BLaER1 (cell line): ENCODE results near the gene PLXNA4.

Experiments
- H3K27ac ChIP-seq: shearing (Covaris generic); formaldehyde crosslinking; 2 replicates; pipeline ENCODE4 v1.8.1; 2022
- H3K27me3 ChIP-seq: shearing (Covaris generic); formaldehyde crosslinking; 2 replicates; pipeline ENCODE4 v1.8.1; 2022
- H3K36me3 ChIP-seq: shearing (Covaris generic); formaldehyde crosslinking; 2 replicates; pipeline ENCODE4 v1.8.1; 2022
- H3K4me1 ChIP-seq: shearing (Covaris generic); formaldehyde crosslinking; 2 replicates; pipeline ENCODE4 v1.8.1; 2022
- H3K4me2 ChIP-seq: shearing (Covaris generic); formaldehyde crosslinking; 2 replicates; pipeline ENCODE4 v1.8.1; 2022
- H3K4me3 ChIP-seq: shearing (Covaris generic); formaldehyde crosslinking; 2 replicates; pipeline ENCODE4 v1.8.1; 2022
- H3K9ac ChIP-seq: shearing (Covaris generic); formaldehyde crosslinking; 2 replicates; pipeline ENCODE4 v1.8.1; 2022
- H3K9me3 ChIP-seq: shearing (Covaris generic); formaldehyde crosslinking; 2 replicates; pipeline ENCODE4 v1.8.1; 2022
- H4K20me1 ChIP-seq: shearing (Covaris generic); formaldehyde crosslinking; 2 replicates; pipeline ENCODE4 v1.8.1; 2022
- Cebpa-rat ChIP-seq: shearing (Covaris generic); IDR thresholded peaks from 2 replicates; pipeline ENCODE4 v1.8.1; 2022

Gene PLXNA4

DNA sequence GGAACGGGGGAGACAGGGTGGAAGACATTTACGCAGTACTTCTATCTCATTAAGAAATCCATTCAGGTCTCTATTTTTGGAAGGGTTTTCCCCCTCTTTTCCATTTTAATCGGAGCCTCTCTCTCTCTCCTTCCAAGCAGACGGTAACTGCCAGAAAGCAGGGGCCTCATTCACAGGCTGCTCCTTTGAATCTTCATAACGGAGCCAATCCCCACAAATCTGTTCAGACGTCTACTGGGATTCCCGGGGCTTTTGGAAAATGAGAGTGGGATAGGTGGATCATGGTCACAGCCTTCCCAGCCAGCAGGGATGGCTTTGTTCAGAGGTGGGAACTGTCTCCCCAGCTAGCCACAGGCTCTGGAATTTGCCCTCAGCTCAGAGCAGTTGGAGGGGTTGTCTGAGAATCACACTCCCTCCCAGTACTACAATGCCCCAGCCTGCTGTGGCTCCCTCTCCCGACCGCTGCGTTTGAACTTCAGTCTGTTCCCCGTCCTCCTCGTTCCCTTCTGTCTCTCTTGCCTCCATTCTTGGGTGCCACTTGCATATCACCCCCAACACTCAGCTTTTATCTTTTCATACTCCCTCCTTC, 413.6 kb downstream of the PLXNA4 start:
- no peak for TF ChIP-seq Cebpa-rat
- Histone ChIP-seq H3K27me3 (no peaks in the 10 kb centered on the region), H3K9me3 (no peaks in the 10 kb centered on the region), H3K4me1 (no peaks in the 10 kb centered on the region), H3K27ac (no peak overlapping the region), H3K36me3 (no peaks in the 10 kb centered on the region), H3K9ac (no peak overlapping the region), H3K4me3 (no peak overlapping the region), H4K20me1 (no peaks in the 10 kb centered on the region), H3K4me2 (no peak overlapping the region)

DNA sequence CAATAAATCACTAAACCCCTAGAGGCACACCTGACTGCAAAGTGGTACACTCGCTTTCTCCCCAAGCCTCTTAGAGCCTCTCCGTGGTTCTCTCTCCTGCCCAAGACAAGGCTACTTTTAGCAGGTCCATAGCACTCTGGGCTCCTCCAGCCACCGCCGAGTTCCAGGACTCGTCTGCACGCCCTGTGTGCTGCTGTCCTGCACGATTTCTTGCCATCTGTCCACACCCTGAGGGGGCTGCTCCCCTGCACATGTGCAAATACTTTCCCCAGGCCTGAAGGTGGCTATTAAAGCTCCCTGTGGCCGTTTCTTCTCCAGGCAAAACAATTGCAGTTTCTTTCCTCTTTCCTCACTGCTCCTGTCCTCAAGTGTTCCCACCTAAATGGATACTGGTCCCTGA, 414.3 kb downstream of the PLXNA4 start:
- Histone ChIP-seq H3K4me2 (no peak overlapping the region), H3K4me1 (no peaks in the 10 kb centered on the region), H3K9ac (no peak overlapping the region), H3K4me3 (no peak overlapping the region), H4K20me1 (no peaks in the 10 kb centered on the region), H3K27me3 (no peaks in the 10 kb centered on the region), H3K27ac (no peak overlapping the region), H3K9me3 (no peaks in the 10 kb centered on the region), H3K36me3 (no peaks in the 10 kb centered on the region)
- TF ChIP-seq Cebpa-rat = no peak

DNA sequence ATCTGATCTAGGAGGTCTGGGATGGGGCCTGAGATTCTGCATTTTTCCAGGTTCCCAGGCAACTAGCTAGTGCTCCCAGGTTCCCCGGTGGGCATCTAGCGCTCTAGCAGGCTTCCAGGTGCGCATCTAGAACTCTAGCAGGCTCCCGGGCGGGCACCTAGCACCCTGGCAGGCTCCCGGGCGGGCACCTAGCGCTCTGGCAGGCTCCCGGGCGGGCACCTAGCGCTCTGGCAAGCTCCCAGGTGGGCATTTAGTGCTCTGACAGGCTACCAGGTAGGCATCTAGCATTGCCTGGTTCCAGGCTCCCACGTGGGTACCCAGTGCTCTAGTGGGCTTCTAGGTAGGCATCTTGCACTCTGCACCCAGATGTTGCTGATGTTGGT, 414.7 kb downstream of the PLXNA4 start:
- Histone ChIP-seq H3K4me1 (no peaks in the 10 kb centered on the region), H3K4me3 (no peak overlapping the region), H3K9me3 (no peaks in the 10 kb centered on the region), H3K27ac (no peak overlapping the region), H3K27me3 (no peaks in the 10 kb centered on the region), H4K20me1 (no peaks in the 10 kb centered on the region), H3K36me3 (no peaks in the 10 kb centered on the region), H3K9ac (no peak overlapping the region), H3K4me2 (no peak overlapping the region)
- TF ChIP-seq Cebpa-rat = no peak

DNA sequence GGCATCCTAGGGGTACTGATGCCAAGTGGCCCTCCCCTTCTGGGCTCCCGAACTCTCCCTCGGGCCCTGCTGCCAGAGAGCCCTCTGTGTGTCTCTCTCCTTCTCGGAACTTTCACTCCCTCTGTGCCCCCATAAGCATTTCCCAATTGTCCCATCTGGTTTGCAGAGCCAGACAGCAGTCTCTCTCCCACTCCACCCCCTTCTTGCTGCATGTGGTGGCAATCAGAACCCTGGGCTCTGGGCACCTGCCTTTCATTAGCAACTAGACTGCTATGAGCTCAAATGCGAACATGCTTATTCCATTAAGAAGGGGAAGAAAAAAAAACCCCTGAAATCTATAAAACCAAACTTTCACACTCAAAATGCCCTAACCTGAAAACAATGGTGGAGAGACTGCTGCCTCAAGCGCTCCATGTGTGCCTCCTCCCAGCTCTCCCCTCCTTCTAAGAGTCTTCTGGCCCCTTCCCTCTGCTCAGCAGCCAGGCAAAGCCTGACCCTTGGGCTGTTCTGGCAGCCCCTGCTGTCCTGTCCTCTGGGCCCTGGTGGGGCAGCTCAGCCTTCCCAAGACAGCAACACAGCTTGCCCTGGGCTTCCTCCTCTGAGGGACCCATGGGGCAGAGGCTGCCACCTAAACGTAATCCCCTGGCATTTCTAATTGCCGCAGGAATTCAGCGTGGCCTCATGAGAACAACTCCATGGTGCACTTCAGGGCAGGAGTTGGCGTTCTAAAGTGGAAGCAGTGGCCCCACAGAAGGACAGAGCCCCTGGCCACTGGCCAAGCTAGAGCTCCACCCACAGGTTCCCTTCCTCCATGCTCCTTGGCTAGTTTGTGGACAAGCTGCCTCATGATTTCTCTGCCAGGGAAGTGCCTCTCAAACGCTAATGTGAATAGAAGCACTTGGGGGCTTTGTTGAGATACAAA, 415.4 kb downstream of the PLXNA4 start:
- no peaks in the 10 kb centered on the region for H3K4me1 ChIP-seq
- H3K27ac ChIP-seq = no peak overlapping the region
- no peaks in the 10 kb centered on the region for H3K27me3 ChIP-seq
- no peak for TF ChIP-seq Cebpa-rat
- no peak overlapping the region for H3K4me3 ChIP-seq
- H3K36me3 ChIP-seq = no peaks in the 10 kb centered on the region
- no peak overlapping the region for H3K9ac ChIP-seq
- H4K20me1 ChIP-seq = no peaks in the 10 kb centered on the region
- H3K4me2 ChIP-seq = no peak overlapping the region
- no peaks in the 10 kb centered on the region for H3K9me3 ChIP-seq

DNA sequence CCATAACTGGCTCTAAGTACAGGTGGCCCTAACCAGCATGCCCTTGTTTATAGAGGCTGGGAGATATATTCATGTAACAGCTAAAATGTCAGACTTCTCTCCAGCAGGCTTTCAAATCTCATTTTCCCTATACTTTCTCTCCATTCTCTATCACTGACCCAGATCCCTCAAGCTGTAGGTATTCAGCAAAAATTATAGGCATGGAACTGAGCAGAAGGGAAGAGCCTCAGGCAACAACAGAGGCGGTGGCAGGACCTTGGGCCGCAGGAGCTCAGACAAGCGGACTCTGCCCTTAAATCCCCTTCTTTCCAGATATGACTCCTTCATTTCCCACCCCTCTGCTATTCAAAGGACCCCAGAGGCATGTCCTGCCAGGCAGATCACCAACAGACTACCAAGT, 417.4 kb downstream of the PLXNA4 start:
- H3K27ac ChIP-seq = no peak overlapping the region

DNA sequence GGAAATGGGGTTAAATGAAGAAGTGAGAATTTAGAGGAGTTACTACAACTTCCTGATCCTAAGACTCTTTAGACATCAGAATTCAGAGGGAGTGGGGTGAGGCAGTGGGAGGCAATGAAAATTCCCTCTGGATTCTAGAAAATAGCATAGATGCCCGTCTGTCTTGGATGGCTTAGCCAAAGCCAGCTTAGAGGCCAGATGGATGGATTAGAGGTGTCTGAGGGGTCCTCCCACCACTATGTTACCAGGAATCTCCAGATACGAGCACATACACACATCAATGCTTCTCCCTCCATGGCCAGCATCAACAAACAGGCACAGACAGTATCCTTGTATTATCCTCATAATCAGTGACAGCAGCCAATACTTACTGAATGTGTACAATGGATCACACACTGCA, 418.1 kb downstream of the PLXNA4 start:
- no peaks in the 10 kb centered on the region for H3K36me3 ChIP-seq
- H3K27me3 ChIP-seq = no peaks in the 10 kb centered on the region
- no peaks in the 10 kb centered on the region for H3K9me3 ChIP-seq
- H3K4me3 ChIP-seq = no peak overlapping the region
- H3K4me1 ChIP-seq = no peaks in the 10 kb centered on the region
- no peak for TF ChIP-seq Cebpa-rat
- no peak overlapping the region for H3K4me2 ChIP-seq
- no peaks in the 10 kb centered on the region for H4K20me1 ChIP-seq
- H3K9ac ChIP-seq = no peak overlapping the region
- H3K27ac ChIP-seq = no peak overlapping the region

More for the DNA sequence above, 417.4 kb downstream of the PLXNA4 start:
- H3K4me1 ChIP-seq = no peaks in the 10 kb centered on the region
- no peak overlapping the region for H3K4me3 ChIP-seq
- H3K9ac ChIP-seq = no peak overlapping the region
- no peak overlapping the region for H3K4me2 ChIP-seq
- H4K20me1 ChIP-seq = no peaks in the 10 kb centered on the region
- no peaks in the 10 kb centered on the region for H3K9me3 ChIP-seq
- no peak for TF ChIP-seq Cebpa-rat
- no peaks in the 10 kb centered on the region for H3K36me3 ChIP-seq
- no peaks in the 10 kb centered on the region for H3K27me3 ChIP-seq

DNA sequence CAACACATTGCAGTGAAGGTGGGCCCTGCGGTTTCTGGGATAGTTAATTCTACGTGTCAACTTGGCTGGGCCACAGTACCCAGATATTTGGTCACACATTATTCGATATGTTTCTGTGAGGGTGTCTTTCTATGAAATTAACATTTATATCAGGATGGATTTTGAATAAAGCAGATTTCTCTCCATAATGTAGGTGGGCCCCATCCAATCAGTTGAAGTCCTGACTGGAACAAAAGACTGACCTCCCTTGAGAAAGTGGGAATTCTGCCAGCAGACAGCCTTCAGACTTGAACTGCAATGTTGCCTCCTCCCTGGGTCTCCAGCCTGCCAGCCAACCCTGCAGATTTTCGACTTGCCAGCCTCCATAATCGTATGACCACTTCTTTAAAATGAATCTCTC, 420.6 kb downstream of the PLXNA4 start:
- no peak overlapping the region for H3K4me2 ChIP-seq
- H4K20me1 ChIP-seq = no peaks in the 10 kb centered on the region
- H3K36me3 ChIP-seq = no peaks in the 10 kb centered on the region
- no peak overlapping the region for H3K27ac ChIP-seq
- TF ChIP-seq Cebpa-rat = no peak
- no peaks in the 10 kb centered on the region for H3K9me3 ChIP-seq
- no peak overlapping the region for H3K9ac ChIP-seq
- H3K27me3 ChIP-seq = no peaks in the 10 kb centered on the region
- H3K4me1 ChIP-seq = no peaks in the 10 kb centered on the region
- no peak overlapping the region for H3K4me3 ChIP-seq

DNA sequence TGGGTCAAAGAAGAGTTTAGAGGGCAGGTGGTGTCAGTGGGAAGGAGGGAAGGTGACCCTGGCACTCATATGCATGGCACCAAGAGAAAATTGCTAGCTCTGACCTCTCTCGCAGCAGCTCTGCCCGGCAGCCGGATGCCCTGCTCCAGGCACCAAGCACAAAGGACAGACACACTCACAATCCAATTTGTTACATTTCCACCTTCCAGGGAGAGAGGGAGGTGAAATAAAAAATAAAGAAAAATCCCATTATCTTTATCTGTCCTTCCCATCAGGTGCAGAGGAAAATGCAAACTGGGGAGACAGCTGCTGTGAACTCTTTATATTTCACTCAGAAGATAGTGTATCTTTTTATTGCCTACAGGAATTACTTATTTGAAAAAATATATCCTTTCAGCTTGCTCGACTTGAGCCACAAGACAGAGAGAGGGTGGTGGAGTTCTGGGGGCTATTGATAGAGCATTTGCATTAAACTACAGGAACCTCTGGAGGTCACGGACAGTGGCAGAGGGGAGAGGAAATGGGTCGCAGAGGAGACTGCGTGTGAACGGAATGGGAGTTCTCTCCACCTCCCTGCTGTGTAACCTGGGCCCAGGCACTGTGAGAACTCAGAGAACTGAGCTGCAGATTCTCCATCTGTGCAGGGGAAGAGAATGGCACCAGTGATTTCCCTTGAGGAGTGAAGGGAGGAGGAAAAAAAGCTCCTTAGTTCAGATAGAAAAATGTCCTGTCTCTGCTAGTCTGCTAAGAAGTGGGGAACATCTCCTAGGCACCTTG, 421.4 kb downstream of the PLXNA4 start:
- H3K9ac ChIP-seq = no peak overlapping the region
- H3K36me3 ChIP-seq = no peaks in the 10 kb centered on the region
- H3K27me3 ChIP-seq = no peaks in the 10 kb centered on the region
- TF ChIP-seq Cebpa-rat = no peak
- H3K4me1 ChIP-seq = peaks cover 5% of the 10 kb centered on the region
- no peak overlapping the region for H3K4me3 ChIP-seq
- H3K9me3 ChIP-seq = no peaks in the 10 kb centered on the region
- no peak overlapping the region for H3K4me2 ChIP-seq
- no peaks in the 10 kb centered on the region for H4K20me1 ChIP-seq
- no peak overlapping the region for H3K27ac ChIP-seq

DNA sequence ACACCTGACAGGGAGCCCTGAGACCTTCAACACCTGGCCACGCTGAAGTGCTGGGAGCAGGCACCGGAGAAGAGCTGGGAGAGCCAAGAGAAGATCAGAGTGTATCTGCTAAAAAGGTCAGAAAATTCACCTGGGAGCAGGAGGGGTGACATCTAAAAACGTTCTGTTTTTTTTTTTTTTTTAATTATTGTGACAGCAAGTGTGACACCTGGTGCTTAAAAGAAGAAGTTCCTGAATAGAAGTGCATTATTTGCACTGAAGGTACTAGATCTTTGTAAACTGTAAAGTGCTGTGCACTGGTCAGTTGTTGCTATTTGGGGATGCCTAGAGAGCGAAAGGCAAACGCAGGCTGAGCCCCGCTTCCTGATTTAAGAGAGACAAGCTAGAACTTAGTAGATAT, 422.0 kb downstream of the PLXNA4 start:
- Histone ChIP-seq H3K27me3 (no peaks in the 10 kb centered on the region), H3K4me2 (no peak overlapping the region), H3K4me3 (no peak overlapping the region), H3K4me1 (peaks cover 10% of the 10 kb centered on the region), H3K9me3 (no peaks in the 10 kb centered on the region), H3K27ac (no peak overlapping the region), H3K9ac (no peak overlapping the region), H3K36me3 (no peaks in the 10 kb centered on the region), H4K20me1 (no peaks in the 10 kb centered on the region)
- no peak for TF ChIP-seq Cebpa-rat
